CD4-positive, alpha-beta T cell (primary cell): Measurements from ENCODE around the gene HOXB3. TPM values are rescaled to one million over a fixed set of nuclear protein-coding genes. Genes with fewer than 3 reads are reported as not detected.

Experiments used
- ATAC-seq: fragments of 200-7000 bp; cut with Tn5 transposase; one replicate; pipeline ENCODE4 v1.10.0; 2022; ENCODE audit warnings: mild to moderate bottlenecking; ENCODE audit not compliant: poor library complexity
- CTCF ChIA-PET: fragments of 350-600 bp; sonication (Branson Sonifier 250); formaldehyde crosslinking; loops from one replicate; lab custom pipeline; 2021; ENCODE audit warnings: antibody characterized with exemption, inconsistent platforms; lab: Charles Lee
- POLR2A ChIA-PET: fragments of 350-600 bp; sonication (Branson Sonifier 250); formaldehyde crosslinking; loops from one replicate; lab custom pipeline; 2021; ENCODE audit warnings: antibody characterized with exemption, inconsistent platforms; lab: Charles Lee
- DNase-seq, 14 experiments: peaks; one replicate each; pipeline ENCODE4 v3.0.0-alpha.2; 2013 to 2020; ENCODE audit warnings: mixed read lengths in 2 of 14
- H3K27ac ChIP-seq, 2 donors: one replicate each; pipeline versions ENCODE4 v1.5.1 to v1.7.0; 2013; ENCODE audit warnings: low read length in 2 of 2, low read depth in 1 of 2, mild to moderate bottlenecking in 1 of 2
- H3K27me3 ChIP-seq, 2 experiments: 1 replicate in 1 of 2; 2 replicates in 1 of 2; pipeline versions ENCODE4 v1.6.1 to v1.7.0; 2013; ENCODE audit warnings: low read length in 2 of 2, control low read depth in 1 of 2, mild to moderate bottlenecking in 1 of 2, moderate library complexity in 1 of 2; ENCODE audit not compliant: insufficient read depth in 2 of 2, control insufficient read depth in 1 of 2
- H3K36me3 ChIP-seq: one replicate; pipeline ENCODE4 v1.6.1; 2013; ENCODE audit warnings: low read length, control low read depth; ENCODE audit not compliant: insufficient read depth
- H3K4me1 ChIP-seq: one replicate; pipeline ENCODE4 v1.6.1; 2013; ENCODE audit warnings: low read length, control low read depth; ENCODE audit not compliant: insufficient read depth
- H3K4me3 ChIP-seq: one replicate; pipeline ENCODE4 v1.5.1; 2013; ENCODE audit warnings: mild to moderate bottlenecking, low read length, moderate library complexity
- H3K9me3 ChIP-seq, 2 experiments: 1 replicate in 1 of 2; 2 replicates in 1 of 2; pipeline versions ENCODE4 v1.6.1 to v1.7.0; 2013; ENCODE audit warnings: low read length in 2 of 2, mild to moderate bottlenecking in 2 of 2, control low read depth in 1 of 2, moderate library complexity in 1 of 2; ENCODE audit not compliant: control insufficient read depth in 1 of 2, insufficient read depth in 1 of 2
- H3K27ac Mint-ChIP-seq: one replicate; pipeline ENCODE4 v1.8.0; 2020; ENCODE audit warnings: mixed read lengths
- H3K27me3 Mint-ChIP-seq: one replicate; pipeline ENCODE4 v1.8.0; 2021; ENCODE audit warnings: mixed read lengths
- H3K36me3 Mint-ChIP-seq: one replicate; pipeline ENCODE4 v1.8.0; 2021; ENCODE audit warnings: low read depth, mixed read lengths
- H3K4me1 Mint-ChIP-seq: one replicate; pipeline ENCODE4 v1.8.0; 2021; ENCODE audit warnings: low read depth, mixed read lengths
- H3K4me3 Mint-ChIP-seq: one replicate; pipeline ENCODE4 v1.8.0; 2020; ENCODE audit warnings: mild to moderate bottlenecking, mixed read lengths
- H3K9me3 Mint-ChIP-seq: one replicate; pipeline ENCODE4 v1.8.0; 2020; ENCODE audit warnings: mixed read lengths
- CTCF ChIP-seq: fragments of 200-600 bp; IDR thresholded peaks from one replicate; pipeline ENCODE4 v1.8.0; 2022; ENCODE audit warnings: antibody characterized with exemption, mild to moderate bottlenecking
- intact Hi-C, 2 experiments: fragments of 100-400 bp; cut with DNase I in 1 of 2; cut with micrococcal nuclease in 1 of 2; formaldehyde crosslinking; loops; one replicate each; pipeline versions ENCODE4 v1.15.1 to v1.9.0; 2023 to 2025; cut with DNase I, micrococcal nuclease
- total RNA-seq, 174 experiments: library from RNA in 2 of 174; stranded (reverse) in 2 of 174; gene quantifications; one replicate each; pipeline ENCODE4 v1.2.3 and lab custom pipeline; 2021 to 2026

HOXB3 gene
- total RNA-seq, 2 experiments from 2014 or later, result 0.25 to 0.36 TPM

- CTCF ChIA-PET, result no interaction called here
- Mint-ChIP-seq H3K36me3 (no peaks in the 10 kb centered on the region), H3K27me3 (peaks cover 31% of the 10 kb centered on the region), H3K27ac (no peak overlapping the region), H3K9me3 (no peaks in the 10 kb centered on the region), H3K4me1 (peaks cover 5% of the 10 kb centered on the region), H3K4me3 (no peak overlapping the region)
- ATAC-seq (no peak), DNase-seq (no peak)
- intact Hi-C loops, result no loop called here
- no peak overlapping the region for H3K4me3 ChIP-seq
- no peak for TF ChIP-seq CTCF
- H3K36me3 ChIP-seq, result no peaks in the 10 kb centered on the region
- peaks cover 3 to 9% of the 10 kb centered on the region in 2 experiments for H3K27me3 ChIP-seq
- no peak overlapping the region for H3K27ac ChIP-seq
- H3K9me3 ChIP-seq, result no peaks in the 10 kb centered on the region
- H3K4me1 ChIP-seq, result peaks cover 2% of the 10 kb centered on the region
- POLR2A ChIA-PET, result no interaction called here
Measured at GRCh38 chr17:48570325-48571023, 19.6 kb downstream of the HOXB3 start.

GRCh38 chr17:48569674-48570324 is 20.2 kb downstream of the HOXB3 start:
- Histone ChIP-seq H3K4me3 (no peak overlapping the region), H3K4me1 (no peaks in the 10 kb centered on the region), H3K9me3 (no peaks in the 10 kb centered on the region), H3K27ac (no peak overlapping the region), H3K36me3 (no peaks in the 10 kb centered on the region), H3K27me3 (peaks cover 3 to 9% of the 10 kb centered on the region in 2 experiments)
- no peak for TF ChIP-seq CTCF
- Mint-ChIP-seq H3K4me3 (no peak overlapping the region), H3K36me3 (no peaks in the 10 kb centered on the region), H3K27ac (no peak overlapping the region), H3K9me3 (no peaks in the 10 kb centered on the region), H3K27me3 (peaks cover 26% of the 10 kb centered on the region), H3K4me1 (peaks cover 5% of the 10 kb centered on the region)
- CTCF ChIA-PET, result no interaction called here
- POLR2A ChIA-PET, result interaction anchor here (0.7 kb wide), 1 partner anchor 13 kb away, joined by 3 read pairs; no protein-coding TSS in a partner anchor
- ATAC-seq, result no peak
- DNase-seq, result no peak
- intact Hi-C loops, result no loop called here

GRCh38 chr17:48569240-48569582 is 20.8 kb downstream of the HOXB3 start:
- TF ChIP-seq CTCF, result no peak
- no peaks in the 10 kb centered on the region for H3K9me3 ChIP-seq
- CTCF ChIA-PET, result no interaction called here
- no peak overlapping the region for H3K27ac ChIP-seq
- peaks cover 20% of the 10 kb centered on the region for H3K27me3 Mint-ChIP-seq
- no peak for DNase-seq
- peaks cover 3 to 9% of the 10 kb centered on the region in 2 experiments for H3K27me3 ChIP-seq
- peaks cover 5% of the 10 kb centered on the region for H3K4me1 Mint-ChIP-seq
- H3K4me3 Mint-ChIP-seq, result no peak overlapping the region
- intact Hi-C loops, result no loop called here
- POLR2A ChIA-PET, result interaction anchor here (0.7 kb wide), 1 partner anchor 13 kb away, joined by 3 read pairs; no protein-coding TSS in a partner anchor
- H3K36me3 ChIP-seq, result no peaks in the 10 kb centered on the region
- H3K4me1 ChIP-seq, result no peaks in the 10 kb centered on the region
- no peaks in the 10 kb centered on the region for H3K9me3 Mint-ChIP-seq
- H3K4me3 ChIP-seq, result no peak overlapping the region
- ATAC-seq, result no peak
- H3K27ac Mint-ChIP-seq, result no peak overlapping the region
- no peaks in the 10 kb centered on the region for H3K36me3 Mint-ChIP-seq
